K562 (cell line): Measurements from ENCODE around the gene AVPR1A.

ENCODE experiments used
- BRCA1 ChIP-seq, 2 experiments: fragments of 450-650 bp in 1 of 2; sonication (generic) in 1 of 2; formaldehyde crosslinking in 1 of 2; IDR thresholded peaks; 2 replicates each; pipeline versions ENCODE4 v1.5.0 to v1.6.1; 2017 to 2020; ENCODE audit warnings: mild to moderate bottlenecking in 1 of 2, missing genetic modification reagents in 1 of 2
- CTCF ChIP-seq, 3 experiments: IDR thresholded peaks in 2 of 3; conservative IDR thresholded peaks in 1 of 3; 2 replicates each; pipeline ENCODE4 v1.5.1; 2011 to 2012; ENCODE audit warnings: low read length in 3 of 3, mild to moderate bottlenecking in 3 of 3, control low read depth in 2 of 3, improper control_type of control experiment in 1 of 3, inconsistent platforms in 1 of 3, low read depth in 1 of 3, mixed read lengths in 1 of 3, moderate library complexity in 1 of 3; ENCODE audit not compliant: insufficient read depth in 2 of 3
- EP300 ChIP-seq: IDR thresholded peaks from 2 replicates; pipeline ENCODE4 v1.6.1; 2012; ENCODE audit warnings: low read length, improper control_type of control experiment
- NR4A1 ChIP-seq, 2 experiments: fragments of 250-450 bp in 1 of 2; fragments of 450-650 bp in 1 of 2; sonication (Bioruptor Pico) in 1 of 2; IDR thresholded peaks; 2 replicates each; pipeline versions ENCODE4 v1.4.0 to v1.6.1; 2016 to 2020; ENCODE audit warnings: mild to moderate bottlenecking in 2 of 2, missing compliant biosample characterization in 1 of 2, missing genetic modification characterization in 1 of 2, moderate library complexity in 1 of 2
- TCF7 ChIP-seq: sonication (generic); IDR thresholded peaks from 2 replicates; pipeline ENCODE4 v1.6.1; 2016; ENCODE audit warnings: antibody characterized with exemption, borderline replicate concordance

- no peak for TF ChIP-seq EP300
- TF ChIP-seq NR4A1 (CRISPR knock-in tag; IDR thresholded peaks at IDR 0.05), result no peak
- TF ChIP-seq NR4A1 (tag; IDR thresholded peaks at IDR 0.05), result no peak
- TF ChIP-seq TCF7, result no peak
- peak in 2 of 3 experiments; percentile 54 to 55; a peak in 4 of 6 replicates for TF ChIP-seq CTCF (IDR thresholded peaks at IDR 0.05 in 2 of 3, conservative IDR thresholded peaks at IDR 0.05 in 1 of 3; ENCODE audit: insufficient read depth in 2 of 3, low read depth in 1 of 3, low read length in 3 of 3)
- TF ChIP-seq BRCA1 (IDR thresholded peaks at IDR 0.05), result no peak
- no peak for TF ChIP-seq BRCA1 (CRISPR knock-in tag; IDR thresholded peaks at IDR 0.05)
Measured at GRCh38 chr12:63098851-63099250, 52.1 kb downstream of the AVPR1A start.
